ENCODE results near the gene SENP3.
A peak's percentile ranks its signal among the peaks of the same experiment; 100 is the strongest.

SENP3 gene

DNA sequence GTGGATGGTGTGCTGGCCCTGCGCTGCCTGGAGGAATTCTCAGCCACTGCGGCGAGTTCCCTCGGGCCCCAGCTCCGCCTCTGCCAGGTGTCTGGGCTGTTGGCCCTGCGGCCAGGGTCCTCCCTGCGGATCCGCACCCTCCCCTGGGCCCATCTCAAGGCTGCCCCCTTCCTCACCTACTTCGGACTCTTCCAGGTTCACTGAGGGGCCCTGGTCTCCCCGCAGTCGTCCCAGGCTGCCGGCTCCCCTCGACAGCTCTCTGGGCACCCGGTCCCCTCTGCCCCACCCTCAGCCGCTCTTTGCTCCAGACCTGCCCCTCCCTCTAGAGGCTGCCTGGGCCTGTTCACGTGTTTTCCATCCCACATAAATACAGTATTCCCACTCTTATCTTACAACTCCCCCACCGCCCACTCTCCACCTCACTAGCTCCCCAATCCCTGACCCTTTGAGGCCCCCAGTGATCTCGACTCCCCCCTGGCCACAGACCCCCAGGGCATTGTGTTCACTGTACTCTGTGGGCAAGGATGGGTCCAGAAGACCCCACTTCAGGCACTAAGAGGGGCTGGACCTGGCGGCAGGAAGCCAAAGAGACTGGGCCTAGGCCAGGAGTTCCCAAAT, 4.5 kb upstream of the SENP3 start:
- no peak for FAIRE-seq

DNA sequence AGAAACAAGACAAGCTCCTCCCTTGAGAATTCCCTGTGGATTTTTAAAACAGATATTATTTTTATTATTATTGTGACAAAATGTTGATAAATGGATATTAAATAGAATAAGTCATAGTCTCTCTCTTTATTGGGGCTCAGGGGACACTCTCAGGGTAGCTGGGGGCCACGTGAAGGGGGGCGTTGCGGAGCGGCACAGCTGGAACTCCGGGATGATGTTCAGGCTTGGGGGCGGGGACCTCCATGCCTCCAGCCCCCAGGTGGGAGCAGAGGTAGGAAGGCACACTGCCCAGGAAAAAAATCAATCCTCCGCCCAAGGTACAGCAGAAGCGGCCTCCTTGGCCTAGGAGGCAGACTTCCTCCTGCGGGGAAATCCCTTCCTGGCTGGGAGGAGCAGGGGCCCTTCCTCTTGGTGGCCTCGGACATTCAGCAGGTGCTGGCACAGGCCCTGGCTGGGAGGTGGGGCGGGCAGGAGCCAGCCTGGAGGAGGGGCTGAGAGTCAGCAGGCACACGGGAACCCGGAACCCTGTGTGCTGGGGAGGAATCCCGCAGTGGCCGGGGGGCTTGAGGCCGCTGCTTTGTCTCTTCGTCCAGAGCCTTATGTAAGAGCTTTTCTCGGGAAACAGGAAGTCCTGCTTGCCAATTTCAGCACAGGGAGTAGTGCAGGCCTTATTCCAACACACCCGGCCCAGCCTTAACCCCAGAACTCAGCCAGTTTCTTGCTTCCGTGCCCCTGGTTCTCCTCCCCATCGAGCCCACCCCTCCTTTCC, 3.8 kb upstream of the SENP3 start:
- no peak for FAIRE-seq

DNA sequence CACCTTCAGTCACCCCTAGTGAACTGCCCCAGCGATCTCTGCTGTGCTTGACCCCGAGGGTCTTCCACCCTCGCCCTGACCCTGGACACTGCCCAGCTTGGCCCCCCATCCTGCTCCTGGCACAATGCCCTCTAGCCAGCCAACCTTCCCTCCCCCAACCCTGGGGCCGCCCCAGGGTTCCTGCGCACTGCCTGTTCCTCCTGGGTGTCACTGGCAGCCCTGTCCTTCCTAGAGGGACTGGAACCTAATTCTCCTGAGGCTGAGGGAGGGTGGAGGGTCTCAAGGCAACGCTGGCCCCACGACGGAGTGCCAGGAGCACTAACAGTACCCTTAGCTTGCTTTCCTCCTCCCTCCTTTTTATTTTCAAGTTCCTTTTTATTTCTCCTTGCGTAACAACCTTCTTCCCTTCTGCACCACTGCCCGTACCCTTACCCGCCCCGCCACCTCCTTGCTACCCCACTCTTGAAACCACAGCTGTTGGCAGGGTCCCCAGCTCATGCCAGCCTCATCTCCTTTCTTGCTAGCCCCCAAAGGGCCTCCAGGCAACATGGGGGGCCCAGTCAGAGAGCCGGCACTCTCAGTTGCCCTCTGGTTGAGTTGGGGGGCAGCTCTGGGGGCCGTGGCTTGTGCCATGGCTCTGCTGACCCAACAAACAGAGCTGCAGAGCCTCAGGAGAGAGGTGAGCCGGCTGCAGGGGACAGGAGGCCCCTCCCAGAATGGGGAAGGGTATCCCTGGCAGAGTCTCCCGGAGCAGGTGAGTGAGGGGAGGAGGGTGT, 3.0 kb upstream of the SENP3 start, which contains the start of gene TNFSF13:
TNFSF13 (plus strand) TSS at position 207 of the 776 bp plus-strand sequence; CDS start at position 497, 290 bp downstream.
- no peak for FAIRE-seq

DNA sequence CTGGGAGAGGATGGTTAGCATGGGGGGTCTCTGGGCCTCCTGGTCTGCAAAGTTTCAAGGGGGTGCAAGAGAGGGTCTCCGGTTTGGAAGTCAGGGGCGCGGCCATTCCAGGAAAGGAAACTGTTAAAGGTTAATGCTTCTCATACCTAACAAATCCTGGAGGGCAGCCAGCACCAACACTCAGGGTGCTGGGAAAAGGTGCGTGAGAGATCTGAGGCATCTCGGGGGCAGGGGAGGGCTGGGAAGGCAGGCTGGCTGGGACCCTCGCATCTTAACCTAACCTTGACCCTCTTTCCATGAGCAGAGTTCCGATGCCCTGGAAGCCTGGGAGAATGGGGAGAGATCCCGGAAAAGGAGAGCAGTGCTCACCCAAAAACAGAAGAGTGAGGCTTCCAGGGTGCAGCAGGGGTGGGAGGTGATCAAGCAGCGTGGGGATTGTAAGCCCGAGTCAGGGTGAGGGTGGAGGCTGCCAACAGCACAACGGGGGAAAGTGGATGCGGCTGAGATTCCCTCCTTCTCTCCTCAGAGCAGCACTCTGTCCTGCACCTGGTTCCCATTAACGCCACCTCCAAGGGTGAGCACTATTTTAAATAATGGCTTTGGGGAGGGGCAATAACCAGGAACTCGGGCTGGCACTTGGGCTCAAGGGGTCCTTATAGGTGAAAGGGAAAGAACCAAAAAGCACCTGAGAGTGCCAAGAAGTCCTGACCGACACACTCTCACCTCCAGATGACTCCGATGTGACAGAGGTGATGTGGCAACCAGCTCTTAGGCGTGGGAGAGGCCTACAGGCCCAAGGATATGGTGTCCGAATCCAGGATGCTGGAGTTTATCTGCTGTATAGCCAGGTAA, 2.2 kb upstream of the SENP3 start:
- FAIRE-seq = no peak

DNA sequence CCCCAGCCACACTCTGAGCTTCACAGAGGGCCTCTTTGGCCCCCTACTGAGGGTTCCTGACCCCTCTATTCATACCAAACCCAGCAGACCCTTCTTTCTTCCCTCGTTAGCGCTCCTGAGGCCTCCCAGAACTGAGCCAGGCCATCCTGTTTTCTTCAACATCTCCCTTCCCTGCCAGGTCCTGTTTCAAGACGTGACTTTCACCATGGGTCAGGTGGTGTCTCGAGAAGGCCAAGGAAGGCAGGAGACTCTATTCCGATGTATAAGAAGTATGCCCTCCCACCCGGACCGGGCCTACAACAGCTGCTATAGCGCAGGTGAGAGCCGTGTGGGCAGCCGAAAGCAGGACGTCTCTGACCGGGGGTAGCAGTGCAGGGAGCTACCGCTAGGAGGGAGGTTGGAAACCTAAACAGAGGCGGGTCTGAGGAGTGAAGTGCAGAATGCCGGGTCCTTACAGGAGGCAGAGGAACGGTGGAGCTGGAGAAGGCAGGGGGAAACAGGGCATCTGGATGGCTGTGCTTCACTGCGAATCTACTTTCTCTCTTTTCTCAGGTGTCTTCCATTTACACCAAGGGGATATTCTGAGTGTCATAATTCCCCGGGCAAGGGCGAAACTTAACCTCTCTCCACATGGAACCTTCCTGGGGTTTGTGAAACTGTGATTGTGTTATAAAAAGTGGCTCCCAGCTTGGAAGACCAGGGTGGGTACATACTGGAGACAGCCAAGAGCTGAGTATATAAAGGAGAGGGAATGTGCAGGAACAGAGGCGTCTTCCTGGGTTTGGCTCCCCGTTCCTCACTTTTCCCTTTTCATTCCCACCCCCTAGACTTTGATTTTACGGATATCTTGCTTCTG, 1.3 kb upstream of the SENP3 start:
- no peak for FAIRE-seq

DNA sequence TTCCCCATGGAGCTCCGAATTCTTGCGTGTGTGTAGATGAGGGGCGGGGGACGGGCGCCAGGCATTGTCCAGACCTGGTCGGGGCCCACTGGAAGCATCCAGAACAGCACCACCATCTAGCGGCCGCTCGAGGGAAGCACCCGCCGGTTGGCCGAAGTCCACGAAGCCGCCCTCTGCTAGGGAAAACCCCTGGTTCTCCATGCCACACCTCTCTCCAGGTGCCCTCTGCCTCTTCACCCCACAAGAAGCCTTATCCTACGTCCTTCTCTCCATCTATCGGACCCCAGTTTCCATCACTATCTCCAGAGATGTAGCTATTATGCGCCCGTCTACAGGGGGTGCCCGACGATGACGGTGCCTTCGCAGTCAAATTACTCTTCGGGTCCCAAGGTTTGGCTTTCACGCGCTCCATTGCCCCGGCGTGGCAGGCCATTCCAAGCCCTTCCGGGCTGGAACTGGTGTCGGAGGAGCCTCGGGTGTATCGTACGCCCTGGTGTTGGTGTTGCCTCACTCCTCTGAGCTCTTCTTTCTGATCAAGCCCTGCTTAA, 617 bp upstream of the SENP3 start:
- FAIRE-seq = no peak

DNA sequence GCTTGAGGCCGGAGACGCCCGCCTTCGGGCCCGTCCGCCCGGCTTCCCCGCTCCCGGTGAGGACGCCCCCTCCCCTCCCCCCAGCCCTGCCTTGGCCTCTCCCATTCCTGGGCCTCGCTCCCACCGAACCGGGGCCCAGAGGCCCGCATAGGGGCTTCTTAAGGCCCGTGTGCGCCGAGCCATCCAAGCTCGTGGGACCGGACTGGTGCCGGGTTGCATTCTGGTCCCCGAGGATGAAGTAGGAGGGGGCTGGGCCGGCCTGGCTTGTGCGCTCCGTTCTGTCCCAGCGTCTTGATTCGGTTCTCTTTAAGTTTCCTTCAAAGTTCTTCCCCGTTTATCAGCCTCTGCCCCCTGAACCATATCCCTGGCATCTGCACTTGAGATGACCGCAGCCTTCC, 488 bp downstream of the SENP3 start:
- no peak for FAIRE-seq

DNA sequence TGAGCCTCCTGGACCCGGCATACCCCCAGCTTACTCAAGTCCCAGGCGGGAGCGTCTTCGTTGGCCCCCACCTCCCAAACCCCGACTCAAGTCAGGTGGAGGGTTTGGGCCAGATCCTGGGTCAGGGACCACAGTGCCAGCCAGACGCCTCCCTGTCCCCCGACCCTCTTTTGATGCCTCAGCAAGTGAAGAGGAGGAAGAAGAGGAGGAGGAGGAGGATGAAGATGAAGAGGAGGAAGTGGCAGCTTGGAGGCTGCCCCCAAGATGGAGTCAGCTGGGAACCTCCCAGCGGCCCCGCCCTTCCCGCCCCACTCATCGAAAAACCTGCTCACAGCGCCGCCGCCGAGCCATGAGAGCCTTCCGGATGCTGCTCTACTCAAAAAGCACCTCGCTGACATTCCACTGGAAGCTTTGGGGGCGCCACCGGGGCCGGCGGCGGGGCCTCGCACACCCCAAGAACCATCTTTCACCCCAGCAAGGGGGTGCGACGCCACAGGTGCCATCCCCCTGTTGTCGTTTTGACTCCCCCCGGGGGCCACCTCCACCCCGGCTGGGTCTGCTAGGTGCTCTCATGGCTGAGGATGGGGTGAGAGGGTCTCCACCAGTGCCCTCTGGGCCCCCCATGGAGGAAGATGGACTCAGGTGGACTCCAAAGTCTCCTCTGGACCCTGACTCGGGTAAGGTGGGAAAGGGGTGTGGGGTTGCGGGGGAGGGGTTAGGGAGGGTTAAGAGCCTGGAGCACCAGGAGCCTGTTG, 1.6 kb downstream of the SENP3 start:
- FAIRE-seq = no peak

DNA sequence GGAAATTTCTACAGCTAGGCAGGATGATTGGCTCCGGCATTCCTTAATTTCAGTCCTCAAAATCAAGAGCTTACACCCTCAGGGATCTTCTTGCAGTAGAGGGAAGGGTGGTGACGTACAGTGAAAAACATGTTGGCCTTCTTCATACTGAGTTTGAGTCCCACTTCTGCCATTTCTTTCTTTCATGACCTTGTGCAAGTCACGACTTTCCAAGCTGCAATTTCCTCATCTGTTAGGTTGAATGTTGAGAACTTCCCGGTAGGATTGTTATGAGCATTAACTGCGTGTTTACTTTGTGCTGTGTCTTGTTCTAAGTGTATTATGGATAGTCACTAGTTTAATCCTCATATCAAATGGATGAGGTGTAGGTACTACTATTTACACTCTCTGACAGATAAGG, 7.9 kb downstream of the SENP3 start:
- FAIRE-seq = no peak

DNA sequence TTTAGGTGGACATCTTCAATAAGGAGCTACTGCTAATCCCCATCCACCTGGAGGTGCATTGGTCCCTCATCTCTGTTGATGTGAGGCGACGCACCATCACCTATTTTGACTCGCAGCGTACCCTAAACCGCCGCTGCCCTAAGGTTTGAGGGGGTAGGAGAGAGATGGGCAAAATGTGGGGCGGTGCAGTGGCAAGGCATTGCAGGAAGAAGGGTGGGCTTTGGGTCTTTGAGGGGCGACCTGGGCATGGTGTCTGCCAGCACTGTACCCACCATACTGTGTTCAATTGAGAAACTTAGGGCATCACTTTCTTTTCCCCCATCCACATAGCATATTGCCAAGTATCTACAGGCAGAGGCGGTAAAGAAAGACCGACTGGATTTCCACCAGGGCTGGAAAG, 8.6 kb downstream of the SENP3 start:
- no peak for FAIRE-seq

DNA sequence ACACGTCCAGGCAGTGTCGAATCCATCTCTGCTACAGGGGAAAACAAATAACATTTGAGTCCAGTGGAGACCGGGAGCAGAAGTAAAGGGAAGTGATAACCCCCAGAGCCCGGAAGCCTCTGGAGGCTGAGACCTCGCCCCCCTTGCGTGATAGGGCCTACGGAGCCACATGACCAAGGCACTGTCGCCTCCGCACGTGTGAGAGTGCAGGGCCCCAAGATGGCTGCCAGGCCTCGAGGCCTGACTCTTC, 10.5 kb downstream of the SENP3 start:
- FAIRE-seq = peak; percentile 86

DNA sequence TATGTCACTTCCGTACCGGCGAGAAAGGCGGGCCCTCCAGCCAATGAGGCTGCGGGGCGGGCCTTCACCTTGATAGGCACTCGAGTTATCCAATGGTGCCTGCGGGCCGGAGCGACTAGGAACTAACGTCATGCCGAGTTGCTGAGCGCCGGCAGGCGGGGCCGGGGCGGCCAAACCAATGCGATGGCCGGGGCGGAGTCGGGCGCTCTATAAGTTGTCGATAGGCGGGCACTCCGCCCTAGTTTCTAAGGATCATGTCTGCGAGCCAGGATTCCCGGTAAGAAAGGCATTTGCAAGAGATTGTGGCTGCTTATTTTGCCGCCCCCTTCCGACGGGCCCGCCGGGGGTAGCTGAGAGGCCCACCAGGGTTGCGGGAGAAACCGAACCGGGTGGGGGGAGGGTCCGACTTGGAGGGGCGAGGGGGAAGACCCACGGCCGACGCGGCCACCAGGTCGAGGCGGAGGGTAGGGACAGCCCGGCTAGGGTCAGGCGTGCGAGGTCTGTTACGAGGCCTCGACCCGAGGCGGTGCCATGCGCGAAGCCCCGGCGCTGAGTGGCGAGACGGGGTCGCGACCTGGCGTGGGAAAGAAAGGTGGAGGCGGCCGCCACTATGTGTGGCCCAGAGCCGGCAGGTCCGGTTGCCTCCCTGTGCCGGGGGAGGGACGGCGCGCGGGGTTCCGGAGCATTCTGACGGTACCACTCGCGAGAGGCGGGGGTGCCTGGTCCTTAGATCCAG, 11.0 kb downstream of the SENP3 start:
- no peak for FAIRE-seq

DNA sequence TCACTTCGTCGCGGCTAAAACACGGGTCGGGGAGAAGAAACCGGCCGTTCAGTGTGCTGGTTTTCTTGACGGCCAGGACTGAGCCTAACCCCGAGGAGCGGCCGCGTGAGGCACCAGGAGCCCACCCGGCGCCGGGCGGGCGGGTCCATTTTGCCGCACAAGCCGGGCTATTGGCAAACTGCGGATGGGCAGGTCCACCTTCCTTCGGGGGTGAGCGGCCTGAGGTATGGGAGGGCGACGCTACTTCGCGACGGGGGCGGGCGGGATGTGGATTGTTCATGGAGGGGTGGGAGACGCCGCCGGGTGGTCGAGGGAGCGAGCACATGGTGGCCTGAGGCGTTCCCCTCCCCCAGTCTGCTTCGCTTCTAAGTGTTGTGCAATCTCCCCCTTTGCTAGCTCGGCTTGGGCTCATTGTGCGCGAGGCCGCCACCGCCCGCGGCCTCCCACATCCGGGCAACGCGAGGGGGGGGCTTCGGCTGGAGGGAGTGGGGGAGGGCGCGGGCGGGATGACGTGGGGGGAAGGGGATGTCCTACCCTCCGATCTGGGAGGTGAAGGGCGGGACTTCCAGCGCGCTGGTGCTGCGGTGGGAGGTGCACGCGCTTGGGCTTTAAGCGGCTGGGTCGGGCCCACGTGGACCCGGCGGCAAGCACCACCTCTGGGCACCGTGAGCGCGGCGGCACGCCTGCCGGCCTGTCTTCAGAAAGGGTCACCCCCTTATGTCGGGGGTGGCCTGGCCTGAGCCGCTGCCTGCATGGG, 11.8 kb downstream of the SENP3 start:
- FAIRE-seq = no peak

DNA sequence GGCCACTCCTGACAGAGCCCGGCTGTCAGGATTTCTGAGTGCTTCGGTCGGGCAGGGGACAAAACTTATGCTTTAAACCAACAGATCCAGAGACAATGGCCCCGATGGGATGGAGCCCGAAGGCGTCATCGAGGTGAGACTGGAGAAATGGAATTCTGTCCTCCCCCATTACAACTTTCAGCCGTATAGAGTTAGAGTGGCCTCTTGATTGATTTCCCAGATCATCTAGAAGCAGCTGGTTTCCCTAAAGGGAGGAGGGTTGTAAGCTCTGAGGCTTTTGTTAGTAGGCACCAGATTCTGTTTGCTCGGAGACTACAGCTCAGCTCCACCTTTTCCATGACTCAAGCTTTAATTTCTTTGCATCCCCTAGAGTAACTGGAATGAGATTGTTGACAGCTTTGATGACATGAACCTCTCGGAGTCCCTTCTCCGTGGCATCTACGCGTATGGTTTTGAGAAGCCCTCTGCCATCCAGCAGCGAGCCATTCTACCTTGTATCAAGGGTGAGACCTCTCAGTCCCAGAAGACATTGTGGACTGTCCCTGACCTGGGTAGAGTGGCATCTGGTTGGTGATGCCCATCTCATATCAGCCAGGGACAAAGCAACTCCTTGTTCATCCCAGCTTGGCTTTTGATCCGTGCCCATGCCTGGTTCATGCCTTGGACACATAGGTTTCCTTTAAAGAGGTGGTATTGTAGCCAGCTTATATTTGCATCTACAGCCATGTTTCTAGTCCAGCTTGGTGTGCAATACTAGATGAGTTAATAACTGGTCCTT, 12.6 kb downstream of the SENP3 start:
- FAIRE-seq = no peak

DNA sequence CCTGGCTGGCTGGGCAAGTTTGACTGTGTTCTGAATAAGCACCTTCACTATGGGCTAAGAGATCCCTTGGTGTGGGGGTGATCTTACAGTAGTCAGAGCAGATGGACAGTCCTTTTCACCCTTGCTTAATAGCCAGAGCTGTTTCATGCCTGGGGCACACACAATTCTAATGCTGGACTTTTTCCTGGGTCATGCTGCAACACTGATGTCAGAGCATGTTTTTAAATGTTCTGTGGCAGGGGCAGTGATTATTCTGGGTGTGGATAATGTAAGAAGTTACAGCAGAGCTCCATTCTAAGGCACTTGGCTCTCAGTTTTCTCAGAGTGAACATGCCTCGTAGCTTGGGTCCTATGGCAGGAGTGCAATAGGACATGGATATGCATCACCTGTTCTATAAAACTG, 13.8 kb downstream of the SENP3 start:
- FAIRE-seq = no peak

DNA sequence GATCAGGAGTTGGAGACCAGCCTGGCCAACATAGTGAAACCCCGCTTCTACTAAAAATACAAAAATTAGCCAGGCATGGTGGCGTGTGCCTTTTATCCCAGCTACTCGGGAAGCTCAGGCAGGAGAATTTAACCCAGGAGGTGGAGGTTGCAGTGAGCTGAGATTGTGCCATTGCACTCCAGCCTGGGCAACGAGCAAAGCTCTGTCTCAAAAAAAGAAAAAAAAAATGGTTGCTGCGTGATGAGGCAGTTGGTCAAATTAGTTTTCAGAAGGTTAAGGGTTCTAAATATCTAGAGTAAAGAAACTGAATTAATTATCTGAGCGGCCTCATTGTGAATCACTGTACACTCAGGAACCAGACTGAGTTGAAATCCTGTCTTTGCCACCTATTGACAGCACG, 14.2 kb downstream of the SENP3 start:
- no peak for FAIRE-seq

DNA sequence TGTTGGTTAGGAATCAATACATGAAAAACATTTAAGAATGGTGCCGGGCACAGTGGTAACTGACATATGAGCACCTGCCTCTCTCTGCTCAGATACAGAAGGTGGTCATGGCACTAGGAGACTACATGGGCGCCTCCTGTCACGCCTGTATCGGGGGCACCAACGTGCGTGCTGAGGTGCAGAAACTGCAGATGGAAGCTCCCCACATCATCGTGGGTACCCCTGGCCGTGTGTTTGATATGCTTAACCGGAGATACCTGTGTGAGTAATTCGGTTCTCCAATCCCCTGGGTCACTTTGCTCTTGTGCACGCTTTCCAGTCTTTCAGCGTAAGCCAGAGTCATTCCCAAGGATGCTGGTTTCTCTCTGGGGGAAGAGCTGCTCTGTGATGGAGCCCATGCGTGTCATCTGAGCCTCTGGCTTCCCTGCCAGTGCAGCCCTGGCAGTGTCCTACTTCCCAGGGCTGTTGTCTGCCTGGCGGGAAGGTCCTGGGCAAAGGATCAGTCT, 14.8 kb downstream of the SENP3 start:
- no peak for FAIRE-seq

DNA sequence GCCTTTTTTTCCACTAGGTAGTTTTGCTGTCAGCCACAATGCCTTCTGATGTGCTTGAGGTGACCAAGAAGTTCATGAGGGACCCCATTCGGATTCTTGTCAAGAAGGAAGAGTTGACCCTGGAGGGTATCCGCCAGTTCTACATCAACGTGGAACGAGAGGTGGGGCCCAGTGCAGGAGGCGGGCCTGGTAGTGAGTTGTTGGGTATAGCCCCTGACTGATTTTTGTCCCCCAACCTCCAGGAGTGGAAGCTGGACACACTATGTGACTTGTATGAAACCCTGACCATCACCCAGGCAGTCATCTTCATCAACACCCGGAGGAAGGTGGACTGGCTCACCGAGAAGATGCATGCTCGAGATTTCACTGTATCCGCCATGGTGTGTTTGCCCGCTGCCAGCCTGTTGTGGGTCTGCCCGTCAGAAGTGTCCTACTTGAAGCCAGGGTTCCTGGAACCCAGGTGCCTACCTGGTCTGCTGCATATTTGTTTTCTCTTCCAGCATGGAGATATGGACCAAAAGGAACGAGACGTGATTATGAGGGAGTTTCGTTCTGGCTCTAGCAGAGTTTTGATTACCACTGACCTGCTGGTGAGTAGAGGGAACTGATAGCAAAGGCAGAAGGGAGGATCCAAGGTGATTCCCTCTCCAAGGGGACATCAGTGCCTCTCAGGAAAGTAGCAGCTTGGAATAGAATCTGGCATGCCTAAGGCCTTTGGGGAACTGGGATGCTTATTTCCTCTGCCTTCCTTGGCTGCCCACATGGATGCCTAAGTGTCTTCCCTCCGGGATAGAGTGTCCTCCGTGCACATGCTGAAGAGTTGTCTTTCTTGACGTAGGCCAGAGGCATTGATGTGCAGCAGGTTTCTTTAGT, 15.8 kb downstream of the SENP3 start:
- no peak for FAIRE-seq
